GM23338 (cell line): ENCODE results near the gene VDAC1. TPM values are rescaled to one million over a fixed set of nuclear protein-coding genes. Genes with fewer than 3 reads are reported as not detected.

Experiments
- ATAC-seq: fragments of 200-7000 bp; cut with Tn5 transposase; 3 replicates; pipeline ENCODE4 v1.9.1; 2020
- DNase-seq: peaks from one replicate; pipeline ENCODE4 v3.0.0-alpha.2; 2015; ENCODE audit warnings: low spot score
- H2AFZ ChIP-seq: fragments of 200-600 bp; sonication (generic); 2 replicates; pipeline ENCODE4 v1.8.0; 2016; ENCODE audit warnings: antibody characterized with exemption, mild to moderate bottlenecking, moderate library complexity
- H3F3A ChIP-seq: fragments of 200-600 bp; sonication (generic); replicated peaks from 2 replicates; pipeline ENCODE4 v1.8.0; 2017; ENCODE audit warnings: antibody characterized with exemption, mixed run types, low read depth
- H3K27ac ChIP-seq: fragments of 200-600 bp; sonication (generic); 2 replicates; pipeline ENCODE4 v1.6.1; 2016; ENCODE audit warnings: low read depth
- H3K27me3 ChIP-seq: fragments of 200-600 bp; sonication (generic); 2 replicates; pipeline ENCODE4 v1.8.0; 2016; ENCODE audit warnings: mild to moderate bottlenecking, mixed run types, moderate library complexity; ENCODE audit not compliant: insufficient read depth
- H3K36me3 ChIP-seq: fragments of 200-600 bp; sonication (generic); 2 replicates; pipeline ENCODE4 v1.8.0; 2016; ENCODE audit warnings: mild to moderate bottlenecking; ENCODE audit not compliant: insufficient read depth
- H3K4me1 ChIP-seq: fragments of 200-600 bp; sonication (generic); 2 replicates; pipeline ENCODE4 v1.8.0; 2016; ENCODE audit warnings: mild to moderate bottlenecking, moderate library complexity; ENCODE audit not compliant: insufficient read depth
- H3K4me2 ChIP-seq: fragments of 200-600 bp; sonication (generic); 2 replicates; pipeline ENCODE4 v1.7.1; 2017; ENCODE audit warnings: mixed run types
- H3K4me3 ChIP-seq: fragments of 200-600 bp; sonication (generic); 2 replicates; pipeline ENCODE4 v1.6.1; 2016; ENCODE audit warnings: mixed run types
- H3K79me2 ChIP-seq: fragments of 200-600 bp; sonication (generic); replicated peaks from 2 replicates; pipeline ENCODE4 v1.8.0; 2017; ENCODE audit warnings: mild to moderate bottlenecking; ENCODE audit not compliant: insufficient read depth
- H3K9me2 ChIP-seq: fragments of 200-600 bp; sonication (generic); 2 replicates; pipeline ENCODE4 v1.8.0; 2017; ENCODE audit not compliant: insufficient read depth
- H4K20me1 ChIP-seq: fragments of 200-600 bp; sonication (generic); replicated peaks from 2 replicates; pipeline ENCODE4 v1.8.0; 2017; ENCODE audit warnings: mild to moderate bottlenecking; ENCODE audit not compliant: insufficient read depth
- H3K27ac Mint-ChIP-seq: 2 replicates; pipeline ENCODE4 v1.8.0; 2020; ENCODE audit warnings: inconsistent platforms, mild to moderate bottlenecking, moderate library complexity, mixed read lengths
- H3K27me3 Mint-ChIP-seq: 3 replicates; pipeline ENCODE4 v1.8.0; 2022; ENCODE audit warnings: low read depth, mild to moderate bottlenecking, moderate library complexity, mixed read lengths, inconsistent platforms; ENCODE audit not compliant: insufficient read depth, poor library complexity
- H3K36me3 Mint-ChIP-seq: 3 replicates; pipeline ENCODE4 v1.8.0; 2021; ENCODE audit warnings: low read depth, mild to moderate bottlenecking, inconsistent platforms, moderate library complexity, mixed read lengths
- H3K4me1 Mint-ChIP-seq: 3 replicates; pipeline ENCODE4 v1.8.0; 2020; ENCODE audit warnings: mild to moderate bottlenecking, inconsistent platforms, mixed read lengths
- H3K4me3 Mint-ChIP-seq: 3 replicates; pipeline ENCODE4 v1.8.0; 2021; ENCODE audit warnings: moderate library complexity, mild to moderate bottlenecking, inconsistent platforms, mixed read lengths
- H3K9me3 Mint-ChIP-seq: 3 replicates; pipeline ENCODE4 v1.8.0; 2020; ENCODE audit warnings: moderate library complexity, mild to moderate bottlenecking, inconsistent platforms, mixed read lengths
- CREB1 ChIP-seq: fragments of 250-450 bp; sonication (Bioruptor Pico); IDR thresholded peaks from 2 replicates; pipeline ENCODE4 v1.5.0; 2020; ENCODE audit warnings: low read depth, mild to moderate bottlenecking, moderate library complexity
- EZH2 ChIP-seq: fragments of 200-600 bp; sonication (generic); IDR thresholded peaks from one replicate; pipeline ENCODE4 v1.8.0; 2017; ENCODE audit warnings: antibody characterized with exemption, mild to moderate bottlenecking, low read depth; ENCODE audit not compliant: unreplicated experiment
- EZH2phosphoT487 ChIP-seq: fragments of 200-600 bp; sonication (generic); IDR thresholded peaks from one replicate; pipeline ENCODE4 v1.8.1; 2018; ENCODE audit warnings: antibody characterized with exemption; ENCODE audit not compliant: unreplicated experiment
- JUNB ChIP-seq: IDR thresholded peaks from one replicate; pipeline ENCODE4 v1.6.1; 2016; ENCODE audit warnings: antibody characterized with exemption; ENCODE audit not compliant: unreplicated experiment
- NANOG ChIP-seq: IDR thresholded peaks from 2 replicates; pipeline ENCODE4 v1.6.1; 2016; ENCODE audit warnings: antibody characterized with exemption, borderline replicate concordance
- POLR2AphosphoS5 ChIP-seq: IDR thresholded peaks from 2 replicates; pipeline ENCODE4 v1.6.1; 2016; ENCODE audit warnings: antibody characterized with exemption, low read depth
- polyA plus RNA-seq: library from polyadenylated mRNA; unstranded; fragments of >200 nt; fragmentation: Nextera tagmentation; extraction: Ambion mirVana; gene quantifications from 2 replicates; pipeline ENCODE4 v1.2.1, GENCODE V29; 2016
- total RNA-seq: library from RNA; depleted of rRNA; stranded (reverse); fragments of >200 nt; shearing (Covaris generic); gene quantifications from 2 replicates; pipeline ENCODE4 v1.2.3, GENCODE V29; 2014
- TF ChIP-seq, protein P1 (sequence below): fragments of 250-450 bp; sonication (Bioruptor Pico); IDR thresholded peaks from 2 replicates; pipeline ENCODE4 v1.5.0; 2020; ENCODE audit warnings: mild to moderate bottlenecking, moderate library complexity
- TF ChIP-seq, protein P2 (sequence below), 2 experiments: fragments of 200-600 bp in 1 of 2; sonication (generic) in 1 of 2; conservative IDR thresholded peaks; 2 replicates each; pipeline versions ENCODE4 v1.5.1 to v1.6.1; 2016 to 2017; ENCODE audit warnings: antibody characterized with exemption in 2 of 2, low read depth in 2 of 2, mild to moderate bottlenecking in 2 of 2, moderate library complexity in 1 of 2
- TF ChIP-seq, protein P3 (sequence below): IDR thresholded peaks from one replicate; pipeline ENCODE4 v1.6.1; 2018; ENCODE audit warnings: antibody characterized with exemption; ENCODE audit not compliant: unreplicated experiment

Gene VDAC1
- total and polyA plus RNA-seq, 2 experiments from 2014 or later = 300 to 329 TPM

DNA sequence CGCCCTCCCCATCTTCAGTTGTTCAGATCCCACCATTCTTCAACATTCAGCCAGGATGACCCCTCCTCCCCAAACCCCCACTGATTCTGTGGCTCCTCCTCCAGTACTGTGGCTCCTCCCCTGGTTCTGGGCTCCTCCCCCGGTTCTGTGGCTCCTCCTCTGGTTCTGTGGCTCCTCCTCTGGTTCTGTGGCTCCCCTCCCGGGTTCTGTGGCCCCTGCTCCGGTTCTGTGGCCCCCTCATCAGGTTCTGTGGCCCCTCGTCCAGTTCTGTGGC lies 69.2 kb downstream of the VDAC1 start:
- no peaks in the 10 kb centered on the region; the same call in 1 of the 2 replicates for H3K9me2 ChIP-seq
- ATAC-seq (no peak), DNase-seq (no peak)
- Mint-ChIP-seq H3K27ac (no peak overlapping the region), H3K36me3 (peaks cover 6% of the 10 kb centered on the region; the same call in 1 of the 3 replicates), H3K4me3 (no peak overlapping the region), H3K27me3 (peaks cover 9% of the 10 kb centered on the region), H3K9me3 (peaks cover 11% of the 10 kb centered on the region), H3K4me1 (peaks cover 7% of the 10 kb centered on the region)
- no peaks in the 10 kb centered on the region for H3K79me2 ChIP-seq
- H2AFZ ChIP-seq = no peak overlapping the region
- H3K4me1 ChIP-seq = no peaks in the 10 kb centered on the region
- no peak overlapping the region for H3K4me3 ChIP-seq
- no peaks in the 10 kb centered on the region for H3K36me3 ChIP-seq
- no peak overlapping the region for H3K27ac ChIP-seq
- no peaks in the 10 kb centered on the region for H3K27me3 ChIP-seq
- H4K20me1 ChIP-seq = no peaks in the 10 kb centered on the region
- no peaks in the 10 kb centered on the region for H3F3A ChIP-seq
- no peak overlapping the region for H3K4me2 ChIP-seq
- no peak for TF ChIP-seq POLR2AphosphoS5
- no peak for TF ChIP-seq CREB1 (CRISPR knock-in tag)
- TF ChIP-seq EZH2 = no peak
- no peak for TF ChIP-seq JUNB

DNA sequence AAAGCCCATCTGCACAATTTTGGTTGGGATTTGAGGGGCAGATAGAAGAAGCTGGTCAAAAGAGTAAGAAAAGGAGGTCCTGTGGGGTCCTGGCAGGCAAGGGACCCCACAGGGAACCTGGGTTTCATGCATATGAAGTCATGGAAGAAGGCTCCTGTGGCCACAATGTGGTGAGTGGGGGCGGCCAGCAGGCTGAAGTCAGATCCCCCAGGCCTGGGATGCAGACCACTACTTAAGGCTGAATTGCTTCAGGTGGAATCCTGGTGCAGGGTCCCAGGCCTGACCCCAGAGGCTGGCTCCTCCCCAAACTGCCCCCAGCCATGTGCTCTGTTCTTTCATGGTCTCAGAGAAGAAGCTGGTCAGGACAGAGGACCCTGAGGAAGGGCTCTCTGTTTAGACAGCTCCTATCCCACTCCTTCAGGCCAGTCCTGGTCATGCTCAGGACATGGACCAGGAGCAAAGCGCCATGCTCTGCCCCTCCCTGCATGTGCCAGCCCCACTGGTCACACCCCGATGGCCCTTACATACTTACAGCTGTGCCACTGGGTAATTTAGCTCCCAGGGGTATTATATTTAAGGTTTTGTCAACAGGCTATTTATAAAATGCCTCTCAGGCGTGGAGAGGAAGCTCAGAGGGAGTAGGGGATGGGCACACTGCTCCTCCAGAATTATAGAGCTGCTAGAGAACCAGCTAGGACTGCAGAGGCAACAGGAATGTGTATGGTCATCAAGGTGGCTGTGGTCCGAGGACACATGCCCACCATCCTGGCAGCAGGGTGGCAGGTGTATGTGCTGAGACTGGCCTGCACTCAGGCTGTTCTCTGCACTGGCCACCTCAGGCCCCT lies 69.7 kb downstream of the VDAC1 start:
- H3K4me2 ChIP-seq = no peak overlapping the region
- H3K4me1 Mint-ChIP-seq = peaks cover 7% of the 10 kb centered on the region
- H3K27ac Mint-ChIP-seq = no peak overlapping the region
- H2AFZ ChIP-seq = no peak overlapping the region
- H3K27me3 Mint-ChIP-seq = peaks cover 11% of the 10 kb centered on the region
- DNase-seq (no peak), ATAC-seq (no peak)
- H3K79me2 ChIP-seq = no peaks in the 10 kb centered on the region
- H4K20me1 ChIP-seq = no peaks in the 10 kb centered on the region
- no peaks in the 10 kb centered on the region; the same call in 1 of the 2 replicates for H3K9me2 ChIP-seq
- H3K27ac ChIP-seq = no peak overlapping the region
- H3K4me1 ChIP-seq = no peaks in the 10 kb centered on the region
- no peak overlapping the region for H3K4me3 ChIP-seq
- peaks cover 11% of the 10 kb centered on the region for H3K9me3 Mint-ChIP-seq
- peaks cover 6% of the 10 kb centered on the region; the same call in 1 of the 3 replicates for H3K36me3 Mint-ChIP-seq
- H3K27me3 ChIP-seq = no peaks in the 10 kb centered on the region
- no peak overlapping the region for H3K4me3 Mint-ChIP-seq
- H3F3A ChIP-seq = no peaks in the 10 kb centered on the region
- H3K36me3 ChIP-seq = no peaks in the 10 kb centered on the region
- no peak for TF ChIP-seq EZH2
- TF ChIP-seq EZH2phosphoT487 = no peak
- no peak for TF ChIP-seq CREB1 (CRISPR knock-in tag)
- TF ChIP-seq, protein P1, sequence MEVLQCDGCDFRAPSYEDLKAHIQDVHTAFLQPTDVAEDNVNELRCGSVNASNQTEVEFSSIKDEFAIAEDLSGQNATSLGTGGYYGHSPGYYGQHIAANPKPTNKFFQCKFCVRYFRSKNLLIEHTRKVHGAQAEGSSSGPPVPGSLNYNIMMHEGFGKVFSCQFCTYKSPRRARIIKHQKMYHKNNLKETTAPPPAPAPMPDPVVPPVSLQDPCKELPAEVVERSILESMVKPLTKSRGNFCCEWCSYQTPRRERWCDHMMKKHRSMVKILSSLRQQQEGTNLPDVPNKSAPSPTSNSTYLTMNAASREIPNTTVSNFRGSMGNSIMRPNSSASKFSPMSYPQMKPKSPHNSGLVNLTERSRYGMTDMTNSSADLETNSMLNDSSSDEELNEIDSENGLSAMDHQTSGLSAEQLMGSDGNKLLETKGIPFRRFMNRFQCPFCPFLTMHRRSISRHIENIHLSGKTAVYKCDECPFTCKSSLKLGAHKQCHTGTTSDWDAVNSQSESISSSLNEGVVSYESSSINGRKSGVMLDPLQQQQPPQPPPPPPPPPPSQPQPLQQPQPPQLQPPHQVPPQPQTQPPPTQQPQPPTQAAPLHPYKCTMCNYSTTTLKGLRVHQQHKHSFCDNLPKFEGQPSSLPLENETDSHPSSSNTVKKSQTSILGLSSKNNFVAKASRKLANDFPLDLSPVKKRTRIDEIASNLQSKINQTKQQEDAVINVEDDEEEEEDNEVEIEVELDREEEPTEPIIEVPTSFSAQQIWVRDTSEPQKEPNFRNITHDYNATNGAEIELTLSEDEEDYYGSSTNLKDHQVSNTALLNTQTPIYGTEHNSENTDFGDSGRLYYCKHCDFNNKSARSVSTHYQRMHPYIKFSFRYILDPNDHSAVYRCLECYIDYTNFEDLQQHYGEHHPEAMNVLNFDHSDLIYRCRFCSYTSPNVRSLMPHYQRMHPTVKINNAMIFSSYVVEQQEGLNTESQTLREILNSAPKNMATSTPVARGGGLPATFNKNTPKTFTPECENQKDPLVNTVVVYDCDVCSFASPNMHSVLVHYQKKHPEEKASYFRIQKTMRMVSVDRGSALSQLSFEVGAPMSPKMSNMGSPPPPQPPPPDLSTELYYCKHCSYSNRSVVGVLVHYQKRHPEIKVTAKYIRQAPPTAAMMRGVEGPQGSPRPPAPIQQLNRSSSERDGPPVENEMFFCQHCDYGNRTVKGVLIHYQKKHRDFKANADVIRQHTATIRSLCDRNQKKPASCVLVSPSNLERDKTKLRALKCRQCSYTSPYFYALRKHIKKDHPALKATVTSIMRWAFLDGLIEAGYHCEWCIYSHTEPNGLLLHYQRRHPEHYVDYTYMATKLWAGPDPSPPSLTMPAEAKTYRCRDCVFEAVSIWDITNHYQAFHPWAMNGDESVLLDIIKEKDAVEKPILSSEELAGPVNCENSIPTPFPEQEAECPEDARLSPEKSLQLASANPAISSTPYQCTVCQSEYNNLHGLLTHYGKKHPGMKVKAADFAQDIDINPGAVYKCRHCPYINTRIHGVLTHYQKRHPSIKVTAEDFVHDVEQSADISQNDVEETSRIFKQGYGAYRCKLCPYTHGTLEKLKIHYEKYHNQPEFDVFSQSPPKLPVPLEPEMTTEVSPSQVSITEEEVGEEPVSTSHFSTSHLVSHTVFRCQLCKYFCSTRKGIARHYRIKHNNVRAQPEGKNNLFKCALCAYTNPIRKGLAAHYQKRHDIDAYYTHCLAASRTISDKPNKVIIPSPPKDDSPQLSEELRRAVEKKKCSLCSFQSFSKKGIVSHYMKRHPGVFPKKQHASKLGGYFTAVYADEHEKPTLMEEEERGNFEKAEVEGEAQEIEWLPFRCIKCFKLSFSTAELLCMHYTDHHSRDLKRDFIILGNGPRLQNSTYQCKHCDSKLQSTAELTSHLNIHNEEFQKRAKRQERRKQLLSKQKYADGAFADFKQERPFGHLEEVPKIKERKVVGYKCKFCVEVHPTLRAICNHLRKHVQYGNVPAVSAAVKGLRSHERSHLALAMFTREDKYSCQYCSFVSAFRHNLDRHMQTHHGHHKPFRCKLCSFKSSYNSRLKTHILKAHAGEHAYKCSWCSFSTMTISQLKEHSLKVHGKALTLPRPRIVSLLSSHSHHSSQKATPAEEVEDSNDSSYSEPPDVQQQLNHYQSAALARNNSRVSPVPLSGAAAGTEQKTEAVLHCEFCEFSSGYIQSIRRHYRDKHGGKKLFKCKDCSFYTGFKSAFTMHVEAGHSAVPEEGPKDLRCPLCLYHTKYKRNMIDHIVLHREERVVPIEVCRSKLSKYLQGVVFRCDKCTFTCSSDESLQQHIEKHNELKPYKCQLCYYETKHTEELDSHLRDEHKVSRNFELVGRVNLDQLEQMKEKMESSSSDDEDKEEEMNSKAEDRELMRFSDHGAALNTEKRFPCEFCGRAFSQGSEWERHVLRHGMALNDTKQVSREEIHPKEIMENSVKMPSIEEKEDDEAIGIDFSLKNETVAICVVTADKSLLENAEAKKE (CRISPR knock-in tag) = no peak
- TF ChIP-seq NANOG = no peak
- no peak for TF ChIP-seq POLR2AphosphoS5
- TF ChIP-seq, protein P2, sequence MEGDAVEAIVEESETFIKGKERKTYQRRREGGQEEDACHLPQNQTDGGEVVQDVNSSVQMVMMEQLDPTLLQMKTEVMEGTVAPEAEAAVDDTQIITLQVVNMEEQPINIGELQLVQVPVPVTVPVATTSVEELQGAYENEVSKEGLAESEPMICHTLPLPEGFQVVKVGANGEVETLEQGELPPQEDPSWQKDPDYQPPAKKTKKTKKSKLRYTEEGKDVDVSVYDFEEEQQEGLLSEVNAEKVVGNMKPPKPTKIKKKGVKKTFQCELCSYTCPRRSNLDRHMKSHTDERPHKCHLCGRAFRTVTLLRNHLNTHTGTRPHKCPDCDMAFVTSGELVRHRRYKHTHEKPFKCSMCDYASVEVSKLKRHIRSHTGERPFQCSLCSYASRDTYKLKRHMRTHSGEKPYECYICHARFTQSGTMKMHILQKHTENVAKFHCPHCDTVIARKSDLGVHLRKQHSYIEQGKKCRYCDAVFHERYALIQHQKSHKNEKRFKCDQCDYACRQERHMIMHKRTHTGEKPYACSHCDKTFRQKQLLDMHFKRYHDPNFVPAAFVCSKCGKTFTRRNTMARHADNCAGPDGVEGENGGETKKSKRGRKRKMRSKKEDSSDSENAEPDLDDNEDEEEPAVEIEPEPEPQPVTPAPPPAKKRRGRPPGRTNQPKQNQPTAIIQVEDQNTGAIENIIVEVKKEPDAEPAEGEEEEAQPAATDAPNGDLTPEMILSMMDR (conservative IDR thresholded peaks at IDR 0.05; ENCODE audit: low read depth in 2 of 2) = no peak
- TF ChIP-seq, protein P3, sequence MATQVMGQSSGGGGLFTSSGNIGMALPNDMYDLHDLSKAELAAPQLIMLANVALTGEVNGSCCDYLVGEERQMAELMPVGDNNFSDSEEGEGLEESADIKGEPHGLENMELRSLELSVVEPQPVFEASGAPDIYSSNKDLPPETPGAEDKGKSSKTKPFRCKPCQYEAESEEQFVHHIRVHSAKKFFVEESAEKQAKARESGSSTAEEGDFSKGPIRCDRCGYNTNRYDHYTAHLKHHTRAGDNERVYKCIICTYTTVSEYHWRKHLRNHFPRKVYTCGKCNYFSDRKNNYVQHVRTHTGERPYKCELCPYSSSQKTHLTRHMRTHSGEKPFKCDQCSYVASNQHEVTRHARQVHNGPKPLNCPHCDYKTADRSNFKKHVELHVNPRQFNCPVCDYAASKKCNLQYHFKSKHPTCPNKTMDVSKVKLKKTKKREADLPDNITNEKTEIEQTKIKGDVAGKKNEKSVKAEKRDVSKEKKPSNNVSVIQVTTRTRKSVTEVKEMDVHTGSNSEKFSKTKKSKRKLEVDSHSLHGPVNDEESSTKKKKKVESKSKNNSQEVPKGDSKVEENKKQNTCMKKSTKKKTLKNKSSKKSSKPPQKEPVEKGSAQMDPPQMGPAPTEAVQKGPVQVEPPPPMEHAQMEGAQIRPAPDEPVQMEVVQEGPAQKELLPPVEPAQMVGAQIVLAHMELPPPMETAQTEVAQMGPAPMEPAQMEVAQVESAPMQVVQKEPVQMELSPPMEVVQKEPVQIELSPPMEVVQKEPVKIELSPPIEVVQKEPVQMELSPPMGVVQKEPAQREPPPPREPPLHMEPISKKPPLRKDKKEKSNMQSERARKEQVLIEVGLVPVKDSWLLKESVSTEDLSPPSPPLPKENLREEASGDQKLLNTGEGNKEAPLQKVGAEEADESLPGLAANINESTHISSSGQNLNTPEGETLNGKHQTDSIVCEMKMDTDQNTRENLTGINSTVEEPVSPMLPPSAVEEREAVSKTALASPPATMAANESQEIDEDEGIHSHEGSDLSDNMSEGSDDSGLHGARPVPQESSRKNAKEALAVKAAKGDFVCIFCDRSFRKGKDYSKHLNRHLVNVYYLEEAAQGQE = no peak
